GM19467 (cell line): ENCODE measurements around the gene SSR3.
"Not testable (repeated sequence)": the region's sequence is repeated elsewhere in the genome, so short reads cannot be mapped to it uniquely, and the experiment has no call there.

Experiments used
- ATAC-seq: cut with Tn5 transposase; IDR thresholded peaks from one replicate; pipeline ENCODE4 v1.9.1; 2021; ENCODE audit warnings: mild to moderate bottlenecking, moderate library complexity; ENCODE audit not compliant: unreplicated experiment

SSR3 gene

DNA sequence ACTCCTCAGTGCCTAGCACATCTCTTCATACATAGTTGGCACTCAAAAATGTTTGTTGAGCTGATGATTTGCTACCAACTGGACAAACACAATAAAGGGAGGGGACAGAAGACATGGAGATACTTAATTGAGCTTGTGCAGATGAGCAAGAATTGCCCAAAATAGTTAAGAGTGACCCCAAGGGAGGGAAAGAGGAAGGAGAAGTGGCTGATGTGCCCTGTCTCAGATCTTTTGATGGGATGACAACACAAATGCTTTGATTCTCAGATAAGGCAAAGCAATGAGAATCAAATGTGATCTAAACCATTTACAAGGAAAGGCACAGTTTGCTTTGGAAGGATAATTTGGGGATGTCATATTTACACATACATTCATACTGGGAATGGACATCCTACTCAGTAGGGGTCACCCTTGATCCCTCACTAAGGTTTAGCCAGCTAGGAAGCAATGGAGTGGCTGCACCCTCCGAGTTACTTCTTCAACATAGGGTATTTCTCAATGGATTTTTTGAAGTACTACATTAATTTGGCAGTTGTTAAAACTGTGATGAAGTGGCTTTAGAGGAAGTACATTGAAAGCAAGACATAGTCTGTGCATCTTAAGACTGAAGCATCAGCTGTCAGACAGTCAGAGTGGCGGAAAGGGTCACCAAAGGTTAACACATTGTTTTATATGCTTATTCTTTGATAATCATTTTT is 21.9 kb upstream of the SSR3 start:
- no peak for ATAC-seq

- ATAC-seq: no peak
Observed at GRCh38 chr3:156576051-156576450, 21.1 kb upstream of the SSR3 start.

GRCh38 chr3:156575641-156576040 is 20.7 kb upstream of the SSR3 start:
- no peak for ATAC-seq

DNA sequence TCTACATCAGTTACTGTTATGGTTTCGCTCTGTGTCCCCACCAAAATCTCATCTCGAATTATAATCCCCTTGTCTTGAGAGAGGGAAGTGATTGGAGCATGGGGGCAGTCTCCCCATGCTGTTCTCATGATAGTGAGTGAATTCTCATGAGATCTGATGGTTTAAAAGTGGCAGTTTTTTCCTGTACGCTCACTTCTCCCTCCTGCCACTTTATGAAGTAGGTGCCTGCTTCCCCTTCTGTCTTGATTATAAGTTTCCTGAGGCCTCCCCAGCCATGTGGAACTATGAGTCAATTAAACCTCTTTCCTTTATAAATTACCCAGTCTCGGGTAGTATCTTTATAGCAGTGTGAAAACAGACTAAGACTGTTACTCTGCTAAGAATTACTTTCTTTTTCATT is 15.0 kb upstream of the SSR3 start:
- not testable (repeated sequence) for ATAC-seq

DNA sequence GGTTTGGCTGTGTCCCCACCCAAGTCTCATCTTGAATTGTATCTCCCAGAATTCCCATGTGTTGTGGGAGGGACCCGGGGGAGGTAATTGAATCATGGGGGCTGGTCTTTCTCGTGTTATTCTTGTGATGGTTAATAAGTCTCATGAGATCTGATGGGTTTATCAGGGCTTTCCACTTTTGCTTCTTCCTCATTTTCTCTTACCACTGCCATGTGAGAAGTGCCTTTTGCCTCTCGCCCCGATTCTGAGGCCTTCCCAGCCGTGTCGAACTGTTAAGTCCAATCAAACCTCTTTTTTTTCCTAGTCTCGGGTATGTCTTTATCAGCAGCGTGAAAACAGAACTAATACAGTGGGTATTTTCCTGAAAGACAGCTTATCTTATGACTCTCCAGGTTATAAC is 14.1 kb upstream of the SSR3 start:
- not testable (repeated sequence) for ATAC-seq

GRCh38 chr3:156563900-156564682 is 9.2 kb upstream of the SSR3 start:
- no peak for ATAC-seq

DNA sequence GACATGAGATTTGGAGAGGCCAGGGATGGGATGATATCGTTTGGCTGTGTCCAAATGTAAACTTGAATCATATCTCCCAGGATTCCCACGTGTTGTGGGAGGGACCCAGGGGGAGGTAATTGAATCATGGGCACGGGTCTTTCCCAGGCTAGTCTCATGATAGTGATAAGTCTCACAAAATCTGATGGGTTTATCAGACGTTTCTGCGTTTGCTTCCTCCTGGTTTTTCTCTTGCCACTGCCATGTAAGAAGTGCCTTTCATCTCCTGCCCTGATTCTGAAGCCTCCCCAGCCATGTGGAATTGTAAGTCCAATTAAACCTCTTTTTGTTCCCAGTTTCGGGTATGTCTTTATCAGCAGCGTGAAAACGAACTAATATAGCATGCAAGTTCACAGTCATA is 7.6 kb upstream of the SSR3 start:
- not testable (repeated sequence) for ATAC-seq

DNA sequence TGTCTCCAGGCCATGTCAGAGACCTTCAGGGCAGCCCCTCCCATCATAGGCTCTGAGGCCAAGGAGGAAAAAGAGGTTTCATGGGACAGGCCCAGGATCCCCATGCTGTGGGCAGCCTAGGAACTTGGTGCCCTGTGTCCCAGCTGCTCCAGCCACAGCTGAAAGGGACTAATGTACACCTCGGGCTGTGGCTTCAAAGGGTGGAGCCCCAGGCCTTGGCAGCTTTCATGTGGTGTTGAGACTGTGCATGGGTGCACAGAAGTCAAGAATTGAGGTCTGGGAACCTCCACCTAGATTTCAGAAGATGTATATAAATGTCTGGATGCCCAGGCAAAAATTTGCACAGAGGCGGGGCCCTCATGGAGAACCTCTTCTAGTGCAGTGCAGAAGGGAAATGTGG is 6.6 kb upstream of the SSR3 start:
- ATAC-seq: no peak

GRCh38 chr3:156559321-156559720 is 4.4 kb upstream of the SSR3 start:
- ATAC-seq: no peak

GRCh38 chr3:156558389-156558788 is 3.5 kb upstream of the SSR3 start:
- ATAC-seq: no peak

- no peak for ATAC-seq
Observed at GRCh38 chr3:156554515-156554841, 439 bp downstream of the SSR3 start.

- no peak for ATAC-seq
Observed at GRCh38 chr3:156553705-156554356, 1.1 kb downstream of the SSR3 start.

DNA sequence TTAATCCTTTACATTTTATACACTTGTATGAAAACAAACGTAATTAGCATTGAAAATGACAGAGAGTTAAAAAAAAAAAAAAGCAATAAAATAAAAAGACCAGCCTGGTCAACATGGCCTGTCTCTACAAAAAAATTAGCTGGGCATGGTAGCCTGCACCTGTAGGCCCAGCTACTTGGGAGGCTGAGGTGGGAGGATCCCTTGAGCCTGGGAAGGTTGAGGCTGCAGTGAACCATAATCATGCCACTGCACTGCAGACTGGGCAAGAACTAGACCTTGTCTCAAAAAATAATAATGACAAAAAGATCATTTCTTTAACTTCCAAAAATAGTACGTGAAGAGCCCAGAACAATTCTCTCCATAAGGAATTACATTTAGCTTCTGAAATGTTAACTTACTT is 1.9 kb downstream of the SSR3 start:
- ATAC-seq: no peak

DNA sequence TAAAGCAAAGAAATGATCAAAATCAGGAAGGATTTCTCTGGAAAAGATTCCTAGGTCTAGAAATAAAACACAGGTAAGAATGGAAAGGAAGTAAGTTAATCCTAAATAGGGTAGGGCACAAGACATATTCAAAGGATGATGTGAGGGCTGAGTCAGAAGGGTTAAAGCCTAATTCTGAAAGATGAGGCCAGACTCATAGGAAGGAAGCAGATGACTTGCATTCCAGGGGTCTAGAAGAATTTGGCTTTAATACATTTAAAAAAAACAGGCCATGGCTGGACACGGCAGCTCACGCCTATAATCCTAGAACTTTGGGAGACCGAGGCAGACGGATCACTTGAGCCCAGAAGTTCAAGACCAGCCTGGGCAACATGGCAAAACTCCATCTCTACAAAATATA is 3.2 kb downstream of the SSR3 start:
- ATAC-seq: no peak

- ATAC-seq: no peak
Observed at GRCh38 chr3:156551261-156551660, 3.7 kb downstream of the SSR3 start.

DNA sequence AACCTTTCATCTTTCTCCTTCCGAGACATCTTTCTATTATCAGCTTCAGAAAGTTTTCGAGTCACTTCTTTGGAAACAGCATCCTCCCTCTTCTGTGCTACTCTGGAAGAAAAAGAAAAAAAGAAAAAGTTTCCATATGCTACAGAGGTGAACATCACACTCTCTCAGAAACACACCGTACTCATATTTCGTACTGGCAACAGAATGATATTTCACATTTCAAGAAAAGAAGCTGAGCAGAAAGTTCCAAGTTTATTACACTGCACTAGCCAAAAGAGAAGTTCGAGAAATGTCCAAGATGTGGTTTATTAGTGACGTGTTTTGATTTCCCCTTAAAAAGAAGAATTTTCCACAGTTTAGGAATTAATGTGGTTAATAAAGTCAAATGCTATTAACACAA is 6.0 kb downstream of the SSR3 start:
- ATAC-seq: no peak

GRCh38 chr3:156548041-156548687 is 6.8 kb downstream of the SSR3 start:
- no peak for ATAC-seq

DNA sequence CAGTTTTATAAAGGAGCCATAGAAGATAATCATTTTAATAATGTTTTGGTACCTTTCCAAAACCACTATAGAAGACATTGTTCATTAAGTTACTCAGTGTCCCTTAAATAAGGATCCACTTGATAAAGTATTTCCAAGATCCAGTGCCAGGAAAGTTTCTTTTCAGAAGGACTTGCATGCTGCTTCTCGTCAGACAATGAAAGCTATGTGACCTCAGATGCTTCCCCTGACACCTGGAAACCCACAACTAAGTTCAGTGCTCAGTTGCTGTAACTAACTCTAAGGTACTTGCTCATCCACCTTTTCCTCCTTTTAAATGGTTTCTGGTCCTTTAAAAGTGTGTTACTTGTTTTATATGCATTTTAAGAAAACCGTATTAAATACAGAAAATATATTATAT is 7.3 kb downstream of the SSR3 start:
- ATAC-seq: no peak

GRCh38 chr3:156543043-156543555 is 11.8 kb downstream of the SSR3 start:
- no peak for ATAC-seq

- ATAC-seq: no peak
Observed at GRCh38 chr3:156542101-156543042, 12.5 kb downstream of the SSR3 start.
